AG08396 (cell line): ENCODE measurements around the gene TERB1.
"Not testable (repeated sequence)": the region's sequence is repeated elsewhere in the genome, so short reads cannot be mapped to it uniquely, and the experiment has no call there.

Experiments used
- DNase-seq: peaks from one replicate; pipeline ENCODE4 v3.0.0; 2012; ENCODE audit warnings: low spot score, mixed read lengths

The TERB1 gene

DNA sequence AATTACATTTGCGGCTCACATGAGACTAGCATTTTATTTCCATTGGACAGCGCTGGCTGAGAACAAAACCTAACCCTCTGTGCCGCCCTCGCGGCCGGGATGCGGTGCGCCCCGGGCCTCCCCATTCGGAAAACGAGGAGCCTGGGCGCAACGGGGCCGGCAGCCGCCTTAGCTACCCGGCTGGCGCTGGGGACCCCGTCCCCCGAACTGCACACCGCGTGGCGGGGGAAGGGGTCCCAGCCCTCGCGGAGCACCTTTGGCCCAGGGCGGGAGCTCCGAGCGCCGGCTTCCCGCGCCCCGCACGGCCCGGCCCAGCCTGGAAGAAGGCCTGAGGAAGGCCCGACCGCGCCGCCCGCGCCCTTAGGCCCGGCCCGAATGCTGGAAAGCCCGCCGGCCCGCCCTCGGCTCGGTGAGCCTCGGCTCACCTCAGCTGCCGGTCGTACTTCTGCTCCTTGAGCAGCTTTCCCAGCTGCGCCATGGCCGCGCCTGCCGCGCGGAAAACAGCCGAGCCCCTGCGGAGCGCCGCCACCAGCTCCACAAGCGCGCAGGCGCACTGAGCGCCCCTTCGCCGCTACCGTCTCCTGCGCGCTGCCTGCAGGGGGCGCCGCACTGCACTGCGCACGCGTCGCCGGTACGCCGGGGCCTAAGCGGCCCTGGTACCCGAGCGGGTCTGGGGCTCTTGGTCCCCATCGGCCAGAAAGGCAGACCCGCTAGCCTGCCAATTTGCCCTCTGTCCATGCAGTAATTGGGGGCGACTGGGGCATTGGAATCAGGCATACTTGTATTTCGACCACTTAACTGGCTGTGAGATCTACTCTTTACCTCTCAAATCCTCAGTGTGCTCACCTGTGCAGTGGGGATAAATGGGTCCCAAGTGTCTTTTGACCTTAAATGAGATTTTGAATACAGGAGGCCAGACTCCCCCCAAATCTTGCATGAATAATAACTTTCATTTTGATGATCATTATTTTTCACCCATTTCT is 29.3 kb upstream of the TERB1 start, which contains the start of gene NAE1:
Gene NAE1 (minus strand): TSS at position 555 of the 983 bp plus-strand sequence. CDS start 77 bp downstream, at position 478.
- peak; percentile 99 for DNase-seq

DNA sequence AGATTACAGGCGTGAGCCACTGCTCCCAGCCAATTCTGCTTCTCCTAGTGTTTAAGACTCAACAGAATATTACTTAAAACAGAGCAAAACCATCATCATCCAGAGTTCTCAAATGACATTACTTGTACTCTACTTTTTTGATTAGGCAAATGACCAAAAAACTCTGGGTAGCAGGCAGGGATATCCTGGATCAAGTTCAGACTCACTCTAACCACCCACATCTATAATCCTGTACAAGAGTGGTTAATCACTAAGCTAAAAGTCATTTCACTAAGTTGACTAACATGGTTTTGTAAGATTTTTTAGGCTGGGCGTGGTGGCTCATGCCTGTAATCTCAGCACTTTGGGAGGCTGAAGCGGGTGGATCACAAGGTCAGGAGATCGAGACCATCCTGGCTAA is 22.6 kb upstream of the TERB1 start:
- no peak for DNase-seq

DNA sequence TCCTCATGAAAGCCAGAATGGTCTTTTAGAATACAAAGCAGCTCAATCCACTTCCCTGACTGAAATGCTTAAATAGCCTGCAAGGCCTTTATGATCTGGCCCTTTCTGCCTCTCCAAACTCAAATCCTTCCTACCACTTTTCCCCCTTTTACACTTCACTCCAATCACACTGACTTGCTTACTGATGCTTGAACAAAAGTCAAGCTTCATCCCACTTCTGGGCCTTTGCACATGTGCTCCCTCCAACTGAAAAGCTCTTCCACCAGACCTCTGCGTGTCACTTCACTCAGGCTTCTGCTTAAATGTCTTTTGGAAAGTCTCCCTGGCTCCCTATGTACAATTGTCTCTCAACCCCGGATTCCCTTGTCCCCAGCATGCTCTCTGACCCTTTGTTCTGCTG is 13.3 kb upstream of the TERB1 start:
- DNase-seq: no peak

DNA sequence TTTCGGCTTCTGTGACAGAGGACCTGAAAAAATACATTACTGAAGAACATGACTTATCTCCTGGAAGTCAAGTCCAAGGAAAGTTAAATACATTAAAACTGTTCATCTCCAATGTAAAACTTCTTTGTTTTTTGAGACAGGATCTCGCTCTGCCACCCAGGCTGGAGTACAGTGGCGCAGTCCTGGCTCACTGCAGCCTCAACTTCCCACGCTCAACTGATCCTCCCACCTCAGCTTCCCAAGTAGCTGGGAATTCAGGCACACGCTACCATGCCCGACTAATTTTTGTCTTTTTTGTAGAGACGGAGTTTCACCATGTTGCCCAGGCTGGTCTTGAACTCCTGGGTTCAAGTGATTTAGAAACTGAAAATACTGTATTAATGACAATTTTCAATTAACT is 9.7 kb upstream of the TERB1 start:
- no peak for DNase-seq

DNA sequence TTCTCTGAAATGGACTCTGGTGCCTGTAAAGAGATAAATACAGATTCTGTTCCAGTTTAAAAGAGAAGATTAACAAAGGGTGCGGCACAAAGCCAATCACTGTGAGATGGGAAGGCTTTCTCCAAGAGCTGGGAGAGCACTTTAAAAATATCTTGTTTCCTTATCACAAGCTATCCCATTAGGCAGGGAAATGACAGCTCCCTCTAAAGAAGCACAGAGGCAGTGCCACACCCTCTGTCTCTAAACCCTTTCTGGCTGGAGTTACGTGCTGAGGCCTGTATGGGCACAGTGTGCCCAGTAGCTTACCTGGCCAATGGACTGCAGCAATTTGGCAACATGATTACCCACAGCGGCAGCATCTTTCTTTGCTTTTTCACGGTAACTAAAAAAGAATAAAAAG is 9.0 kb upstream of the TERB1 start:
- no peak for DNase-seq

DNA sequence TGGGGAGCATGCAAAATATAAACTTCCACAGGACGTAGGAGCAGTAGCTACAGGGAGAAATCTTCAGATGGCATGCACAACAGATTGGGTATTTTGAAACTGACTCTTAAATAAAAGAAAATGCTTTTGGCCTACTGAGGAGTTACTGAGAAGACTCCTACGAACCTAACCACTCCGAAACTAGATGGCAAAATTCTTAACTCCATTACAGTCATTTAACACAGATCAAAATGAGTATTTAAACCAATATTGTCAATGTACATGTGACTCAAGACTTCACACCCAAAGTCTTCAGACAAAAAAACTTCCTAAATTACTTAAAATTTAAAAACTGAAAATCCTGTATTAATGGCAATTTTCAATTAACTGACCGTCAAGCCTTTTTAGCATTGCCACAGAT is 8.4 kb upstream of the TERB1 start:
- no peak for DNase-seq

DNA sequence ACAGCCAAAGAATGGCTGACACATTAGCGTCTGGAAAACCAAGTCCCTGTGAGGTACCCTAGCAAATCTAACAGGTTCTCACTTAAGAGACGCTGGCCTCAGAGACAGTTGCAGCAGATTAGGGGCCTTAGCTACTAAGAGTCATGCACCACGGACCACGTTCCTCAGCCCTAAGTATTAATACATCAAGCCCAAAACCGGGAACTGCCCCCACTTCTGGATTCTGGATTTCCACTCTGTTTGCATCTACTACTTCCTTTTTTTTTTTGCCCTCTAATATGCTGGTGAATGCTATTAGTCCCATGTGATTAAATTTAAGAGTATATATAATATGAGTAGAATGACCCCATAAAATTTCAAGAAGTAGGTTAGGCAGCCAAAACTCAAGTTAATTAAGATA is 775 bp upstream of the TERB1 start:
- DNase-seq: no peak

DNA sequence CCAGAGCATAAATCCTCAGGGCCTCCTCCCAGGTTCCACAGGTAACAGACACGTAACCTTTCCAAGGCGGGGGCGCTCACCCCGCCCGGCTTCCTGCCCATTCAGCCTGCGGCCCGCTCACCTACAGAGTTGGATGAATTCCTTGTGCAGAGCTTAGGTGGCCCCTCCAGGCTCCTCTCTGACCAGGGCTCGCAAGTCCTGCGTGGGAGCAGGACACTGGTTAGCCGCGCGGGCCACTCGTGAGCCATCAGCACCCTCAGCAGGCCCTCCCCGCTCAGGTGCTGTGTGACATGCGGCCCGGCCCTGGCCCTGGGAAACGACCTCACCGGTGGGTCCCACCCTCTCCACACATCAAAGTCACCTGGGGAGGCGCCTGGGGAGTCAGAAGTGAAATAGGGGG is 528 bp downstream of the TERB1 start:
- DNase-seq: no peak

DNA sequence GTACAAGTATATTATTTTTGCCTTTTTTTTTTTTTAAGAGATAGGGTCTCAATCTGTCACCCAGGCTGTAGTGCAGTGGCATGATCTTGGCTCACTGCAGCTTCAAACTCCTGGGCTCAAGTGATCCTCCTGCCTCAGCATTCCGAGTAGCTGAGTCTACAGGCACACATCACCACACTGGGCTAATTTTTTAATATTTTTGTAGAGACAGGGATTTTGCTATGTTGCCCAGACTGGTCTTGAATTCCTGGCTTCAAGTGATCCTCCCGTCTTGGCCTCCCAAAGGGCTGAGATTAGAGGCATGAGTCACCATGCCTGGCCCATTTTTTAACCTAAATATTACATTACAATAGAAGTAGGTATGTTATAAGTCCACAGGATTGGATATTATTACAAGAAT is 3.2 kb downstream of the TERB1 start:
- no peak for DNase-seq

DNA sequence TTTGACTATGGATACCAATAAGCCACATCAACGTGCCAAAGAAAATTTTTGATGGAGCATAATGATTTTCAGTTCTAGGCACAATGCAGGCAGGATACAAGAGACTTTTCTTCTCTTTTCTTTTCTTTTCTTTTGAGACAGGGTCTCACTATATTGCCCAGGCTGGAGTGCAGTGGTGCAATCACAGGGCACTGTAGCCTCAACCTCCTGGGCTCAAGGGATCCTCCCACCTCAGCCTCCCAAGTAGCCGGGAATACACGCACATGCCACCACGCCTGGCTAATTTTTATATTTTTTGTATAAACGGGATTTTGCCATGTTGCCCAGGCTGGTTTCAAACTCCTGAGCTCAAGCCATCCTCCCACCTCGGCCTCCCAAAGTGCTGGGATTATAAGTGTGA is 7.4 kb downstream of the TERB1 start:
- not testable (repeated sequence) for DNase-seq

DNA sequence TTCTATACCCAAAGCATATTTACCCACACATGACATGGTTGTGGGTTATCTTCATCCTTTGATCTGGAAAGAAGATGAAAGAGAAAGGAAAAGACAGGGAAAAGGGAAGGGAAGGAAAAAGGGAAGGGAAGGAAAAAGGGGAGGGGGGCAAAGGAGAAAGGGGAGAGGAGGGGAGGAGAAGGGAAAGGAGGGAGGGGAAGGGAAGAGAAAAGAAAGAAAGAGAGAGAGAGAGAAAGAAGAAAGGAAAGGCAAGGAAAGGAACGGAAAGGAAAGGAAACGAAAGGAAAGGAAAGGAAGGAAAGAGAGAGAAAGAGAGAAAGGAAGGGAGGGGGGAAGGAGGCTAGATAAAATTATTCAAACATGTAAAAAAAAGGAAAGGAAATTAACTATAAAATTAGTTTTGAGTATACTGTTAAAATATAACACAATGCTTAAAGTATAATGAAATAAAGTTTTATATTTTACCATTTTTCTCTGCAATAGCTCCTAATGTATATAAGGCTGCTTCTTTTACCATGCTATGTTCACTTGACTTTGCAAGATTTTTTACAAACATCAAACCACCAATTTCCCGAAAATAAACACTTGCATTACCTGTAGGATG is 11.2 kb downstream of the TERB1 start:
- DNase-seq: no peak

DNA sequence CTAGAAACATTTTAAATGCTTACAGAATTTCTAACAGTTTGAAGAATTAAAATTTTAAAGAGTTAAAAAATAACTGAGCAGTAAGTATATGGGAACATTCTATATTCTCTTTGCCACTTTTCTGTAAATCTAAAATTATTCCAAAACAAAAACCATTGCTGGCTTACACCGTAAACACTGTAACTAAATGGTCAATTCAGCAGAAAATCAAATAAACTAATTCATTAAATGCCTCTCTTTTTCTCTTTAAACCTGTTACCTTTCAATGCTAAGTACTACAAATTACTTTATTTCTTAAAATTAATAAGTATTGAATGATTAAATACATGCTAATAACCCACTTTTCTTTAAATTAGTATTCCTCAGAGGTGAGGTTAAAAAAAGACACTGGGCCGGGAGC is 14.0 kb downstream of the TERB1 start:
- DNase-seq: no peak

DNA sequence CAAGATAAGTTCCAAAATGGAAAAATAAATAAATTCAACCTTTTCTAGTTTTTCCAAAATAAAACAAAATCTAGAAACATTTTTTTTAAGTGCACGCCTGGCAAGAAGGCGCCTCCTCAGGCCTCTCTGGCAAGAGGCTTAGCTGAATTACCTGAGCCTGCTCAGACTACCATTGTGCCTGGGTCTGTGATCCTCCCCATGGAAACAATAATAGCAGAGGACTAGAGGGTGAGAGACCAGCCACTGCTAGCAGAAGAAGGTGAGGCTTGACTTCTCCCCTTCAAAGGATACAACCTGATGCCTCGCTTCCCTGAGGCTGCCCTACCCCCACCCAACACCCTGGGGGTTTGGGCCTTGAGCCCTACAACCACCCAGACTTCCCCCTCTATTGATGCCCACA is 14.8 kb downstream of the TERB1 start:
- DNase-seq: no peak

DNA sequence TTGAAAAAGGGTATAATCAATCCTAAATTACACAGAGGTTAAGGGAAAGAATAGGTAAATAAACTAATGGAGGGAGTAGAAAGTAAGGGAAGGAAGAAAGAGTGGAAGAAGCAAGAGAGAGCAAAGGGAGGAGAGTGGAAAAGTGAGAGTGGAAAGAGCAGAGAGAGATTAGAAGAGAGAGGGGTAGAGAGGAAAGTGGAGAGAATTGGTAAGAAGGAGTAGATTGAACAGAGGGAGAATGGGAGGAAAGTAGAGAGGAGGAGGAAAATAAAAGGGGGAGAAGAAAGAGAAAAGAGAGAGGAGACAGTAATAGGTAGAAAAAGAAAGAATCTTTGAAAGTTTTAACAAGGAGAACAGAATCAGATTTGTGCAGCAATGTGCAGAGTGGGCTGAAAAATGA is 24.9 kb downstream of the TERB1 start:
- DNase-seq: no peak

DNA sequence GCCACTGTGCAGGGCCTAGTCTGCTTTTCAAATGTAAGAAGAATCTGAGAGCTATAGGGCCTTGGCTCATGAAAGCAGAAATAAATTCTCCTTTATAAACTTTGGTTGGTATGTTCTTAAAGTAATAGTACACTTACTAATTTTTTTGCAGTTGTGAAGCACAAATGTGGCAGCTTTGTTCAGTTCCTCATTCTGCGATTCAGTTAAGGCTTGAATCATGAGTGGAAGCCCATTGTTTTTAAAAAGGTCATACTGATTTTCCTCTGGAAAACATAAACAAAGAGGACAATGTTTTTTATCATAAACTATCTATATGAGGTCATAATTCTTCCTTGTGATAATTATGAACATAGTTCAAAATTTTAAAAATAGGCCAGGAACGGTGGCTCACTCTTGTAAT is 26.4 kb downstream of the TERB1 start:
- DNase-seq: no peak

DNA sequence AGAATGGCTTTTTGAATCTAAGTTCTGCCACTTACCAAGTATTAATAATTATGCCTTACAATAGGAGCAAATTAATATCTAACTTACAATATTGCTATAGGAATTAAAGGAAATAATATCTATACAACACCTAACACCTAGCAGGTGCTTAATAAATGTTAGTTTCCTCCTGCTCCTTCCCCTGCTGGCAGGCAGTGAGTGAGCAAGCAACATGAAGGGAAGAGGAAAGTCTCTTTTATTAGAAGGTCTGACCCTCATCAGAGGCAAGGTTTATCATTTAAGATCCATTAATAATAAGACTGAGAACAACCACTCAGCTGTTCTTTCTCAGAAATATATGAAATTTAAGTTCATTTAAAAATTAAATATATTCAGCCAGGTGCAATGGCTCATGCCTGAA is 43.3 kb downstream of the TERB1 start:
- no peak for DNase-seq

DNA sequence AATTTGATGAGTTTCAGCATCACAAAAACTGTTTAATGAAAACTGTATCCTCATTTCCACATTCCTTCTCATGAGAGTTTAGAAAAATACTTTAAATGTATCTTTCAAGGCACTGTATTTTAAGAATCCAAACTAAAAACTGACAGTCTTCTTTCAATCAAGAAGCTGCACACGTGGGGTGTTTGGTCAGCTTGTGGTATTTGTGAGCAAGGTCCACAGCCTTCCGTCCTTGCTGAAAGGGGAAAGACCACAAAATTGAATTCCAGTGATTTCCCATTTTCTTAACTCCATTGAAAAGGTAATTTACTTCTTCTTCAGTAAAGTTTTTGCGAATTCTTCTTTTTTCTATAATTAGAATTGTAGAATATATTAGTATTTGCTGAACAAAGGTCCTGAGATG is 46.6 kb downstream of the TERB1 start:
- no peak for DNase-seq

DNA sequence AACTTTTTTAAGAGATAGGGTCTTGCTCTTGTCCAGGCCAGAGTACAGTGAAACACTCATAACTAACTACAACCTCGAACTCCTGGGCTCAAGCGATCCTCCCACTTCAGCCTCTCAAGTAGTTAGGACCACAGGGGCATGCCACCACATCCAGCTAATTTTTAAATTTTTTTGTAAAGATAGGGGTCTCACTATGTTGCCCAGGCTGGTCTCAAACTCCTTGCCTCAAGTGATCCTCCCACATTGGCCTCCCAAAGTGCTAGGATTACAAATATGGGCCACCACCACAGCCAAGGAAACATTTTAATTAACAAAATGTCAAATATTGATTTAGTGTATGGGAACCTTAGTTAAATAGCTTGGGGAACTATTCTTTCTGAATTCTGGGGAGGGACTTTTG is 47.2 kb downstream of the TERB1 start:
- DNase-seq: no peak

DNA sequence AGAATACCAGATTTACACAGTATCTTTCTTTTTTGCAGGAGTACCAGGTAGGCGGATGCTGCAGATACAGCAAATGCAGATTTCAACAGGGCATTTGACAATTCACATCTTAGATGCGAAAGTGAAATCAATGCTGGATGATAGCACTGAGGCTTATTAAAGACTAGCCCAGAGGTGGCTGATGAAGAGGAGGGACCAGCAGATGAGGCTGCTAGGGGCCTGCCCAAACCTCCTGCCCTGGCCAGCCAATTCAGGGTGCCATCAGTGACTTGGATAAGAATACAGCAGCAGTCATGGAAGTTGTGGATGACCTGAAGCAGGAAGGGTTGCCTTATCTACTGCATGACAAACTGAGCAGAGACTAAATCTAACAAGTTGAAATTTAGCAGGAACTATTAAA is 48.4 kb downstream of the TERB1 start:
- no peak for DNase-seq

DNA sequence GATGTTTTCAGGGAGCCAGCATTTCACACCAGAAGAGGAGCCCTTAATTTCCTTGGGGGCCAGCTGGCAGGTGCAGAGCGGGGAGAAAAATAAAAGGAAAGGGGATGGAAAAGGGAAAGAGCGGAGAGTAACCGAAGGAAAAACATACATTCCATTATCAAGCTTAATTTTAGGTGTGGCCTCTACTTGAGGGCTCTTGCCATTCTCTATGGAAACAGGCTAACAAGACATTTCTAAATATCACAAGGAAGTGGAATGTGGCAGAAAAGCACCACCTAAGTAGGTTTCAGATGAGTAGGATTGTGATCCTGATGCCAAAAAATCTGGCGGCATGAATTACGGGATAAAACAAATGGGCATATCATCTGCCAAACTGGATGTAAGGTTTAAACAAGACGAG is 49.0 kb downstream of the TERB1 start:
- no peak for DNase-seq

DNA sequence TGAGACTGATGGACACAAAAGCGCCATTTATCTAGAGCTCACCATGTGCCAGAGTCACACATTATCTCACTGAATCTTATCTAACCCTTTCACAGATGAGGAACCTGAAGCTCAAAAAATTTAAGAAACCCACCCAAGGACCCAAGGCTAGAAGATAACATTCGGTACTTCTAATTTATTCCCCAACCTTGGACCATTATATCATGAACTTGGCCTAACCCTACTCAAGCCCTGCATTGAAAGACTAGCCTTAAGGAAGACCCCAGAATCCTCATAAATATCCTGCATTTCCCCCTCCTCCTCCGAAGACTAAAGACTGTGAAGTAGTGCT is 49.4 kb downstream of the TERB1 start:
- DNase-seq: no peak

DNA sequence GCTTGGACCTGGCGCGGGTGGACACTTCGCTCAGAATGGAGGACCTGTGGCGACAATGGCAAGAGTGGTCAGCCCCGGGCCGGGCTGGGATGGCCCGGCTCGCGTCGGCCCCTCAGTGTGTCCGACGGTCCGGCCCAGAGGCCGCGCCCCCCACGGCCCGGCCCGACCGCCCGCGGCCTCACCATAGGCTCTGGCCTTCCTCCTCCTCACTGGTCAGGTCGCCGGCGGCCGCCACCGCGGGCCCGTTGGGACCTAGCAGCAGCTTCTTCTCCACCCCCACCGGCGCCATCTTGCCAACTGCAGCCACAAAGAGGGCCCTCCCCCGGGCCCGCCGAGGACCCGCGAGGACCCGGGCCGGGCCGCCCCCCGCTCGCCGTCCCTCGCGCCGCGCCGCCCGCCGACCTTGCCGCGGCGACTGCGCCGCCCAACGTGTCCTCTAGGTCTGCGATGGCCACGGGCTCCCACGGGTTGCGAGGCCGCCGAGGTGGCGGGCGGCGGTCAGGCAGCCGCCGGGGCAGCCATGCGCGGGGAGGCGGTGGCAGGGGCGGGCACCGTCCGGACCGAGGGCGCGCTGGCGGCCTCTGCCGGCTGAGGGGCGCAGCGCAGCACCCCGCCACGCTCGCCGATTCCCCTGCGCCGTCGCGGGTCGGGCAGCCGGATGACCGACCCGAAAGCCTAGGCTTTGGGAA is 49.9 kb downstream of the TERB1 start, which contains the start of gene DYNC1LI2:
Gene DYNC1LI2 (minus strand): TSS at position 307 of the 689 bp plus-strand sequence. CDS start 18 bp downstream, at position 289.
- peak; percentile 98 for DNase-seq

DNA sequence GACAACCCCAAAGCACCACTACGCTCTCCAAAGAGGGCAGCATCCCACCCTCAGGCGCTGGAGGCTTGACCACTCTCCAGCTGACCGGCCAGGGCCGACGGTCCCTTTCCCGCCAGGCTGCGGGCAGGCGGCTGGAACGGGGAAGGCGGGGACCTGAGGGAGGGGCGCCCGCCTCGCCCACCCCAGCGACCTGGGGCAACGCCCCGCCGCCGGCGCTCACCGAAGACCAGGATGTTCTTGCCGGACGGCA is 50.4 kb downstream of the TERB1 start:
- peak; percentile 36 for DNase-seq
